Measurements from ENCODE around the gene SHPK. TPM values are rescaled to one million over a fixed set of nuclear protein-coding genes. Genes with fewer than 3 reads are reported as not detected.

The SHPK gene
- 11.2 and 23.3 TPM in 2 replicates for total RNA-seq

GRCh38 chr17:3636154-3636907, at the start of gene SHPK, which contains the start of gene CTNS:
Gene SHPK (minus strand): TSS chr17:3636250. CDS start chr17:3636219, 31 bp downstream.
Gene CTNS (plus strand): TSS chr17:3636760. CDS start chr17:3640207, 3,447 bp downstream.

GRCh38 chr17:3668279-3669084, 32.4 kb upstream of the SHPK start, which contains the start of the genes EMC6 and TAX1BP3:
Gene EMC6 (plus strand): TSS chr17:3668812. CDS start chr17:3669147, 335 bp downstream.
Gene TAX1BP3 (minus strand): TSS chr17:3668578. CDS start chr17:3668526, 52 bp downstream.

Other genes starting within 250 kb of the SHPK start
- gene OR3A2, start 249.9 kb downstream of the SHPK start, total RNA-seq, result 1.7 and 4.8 TPM in 2 replicates
- not detected in 2 replicates for gene OR1E1, start 237.8 kb downstream of the SHPK start, total RNA-seq
- not detected in 2 replicates for gene OR3A3, start 224.9 kb downstream of the SHPK start, total RNA-seq
- gene OR1E2, start 202.4 kb downstream of the SHPK start, total RNA-seq, result 0.14 TPM in 1 of 2 replicates, not detected in the other
- 0.14 and 0.22 TPM in 2 replicates for gene SPATA22, start 164.4 kb downstream of the SHPK start, total RNA-seq
- gene ASPA, start 160.3 kb downstream of the SHPK start, total RNA-seq, result 0.22 TPM in 1 of 2 replicates, not detected in the other
- gene TRPV3, start 78.4 kb downstream of the SHPK start, total RNA-seq, result 1.4 and 5.5 TPM in 2 replicates
- gene TRPV1, start 26.8 kb downstream of the SHPK start, total RNA-seq, result 2.1 and 4.4 TPM in 2 replicates
- gene CTNS, start 510 bp upstream of the SHPK start, total RNA-seq, result 15.7 and 74.2 TPM in 2 replicates
- gene TAX1BP3, start 32.3 kb upstream of the SHPK start, total RNA-seq, result 192 and 236 TPM in 2 replicates
- 9.9 and 12.0 TPM in 2 replicates for gene EMC6, start 32.6 kb upstream of the SHPK start, total RNA-seq
- 0.44 and 2.0 TPM in 2 replicates for gene P2RX5, start 59.9 kb upstream of the SHPK start, total RNA-seq
- 0.44 and 19.6 TPM in 2 replicates for gene HASPIN, start 87.7 kb upstream of the SHPK start, total RNA-seq
- 4.2 and 15.0 TPM in 2 replicates for gene ITGAE, start 164.9 kb upstream of the SHPK start, total RNA-seq
- gene NCBP3, start 210.0 kb upstream of the SHPK start, total RNA-seq, result 17.3 and 25.1 TPM in 2 replicates

Measured in placental pericyte (primary cell).